HCT116 (cell line): ENCODE results near the gene MST1R. TPM values are rescaled to one million over a fixed set of nuclear protein-coding genes. Genes with fewer than 3 reads are reported as not detected.
"Not testable (repeated sequence)": the region's sequence is repeated elsewhere in the genome, so short reads cannot be mapped to it uniquely, and the experiment has no call there.

Experiments
- ATAC-seq: fragments of 200-7000 bp; cut with Tn5 transposase; 2 replicates; pipeline ENCODE4 v1.9.1; 2020; ENCODE audit warnings: mild to moderate bottlenecking, moderate library complexity
- BruUV-seq: library from RNA; stranded (reverse); fragments of 400-500 nt; replicated peaks from 2 replicates; lab custom pipeline; 2021; lab: Mats Ljungman, UMichigan
- CTCF ChIA-PET: fragments of 300-600 bp; sonication (Branson Sonifier 250); formaldehyde crosslinking; loops from one replicate; lab custom pipeline; 2021; ENCODE audit warnings: antibody characterized with exemption; lab: Charles Lee
- POLR2A ChIA-PET: fragments of 300-600, 350-600 bp; sonication (Branson Sonifier 250); formaldehyde crosslinking; loops from one replicate; lab custom pipeline; 2021; ENCODE audit warnings: antibody characterized with exemption; lab: Charles Lee
- RAD21 ChIA-PET, 2 experiments: fragments of 300-600 bp; sonication (Branson Sonifier 250); formaldehyde crosslinking; loops; one replicate each; lab custom pipeline; 2023; ENCODE audit warnings: low total read pairs in 2 of 2; ENCODE audit not compliant: uncharacterized antibody in 2 of 2, unreplicated experiment in 2 of 2, low non-redundant PET in 1 of 2; lab: Charles Lee
- DNase-seq: peaks from one replicate; pipeline ENCODE4 v3.0.0-alpha.2; 2010; ENCODE audit warnings: low read depth, low spot score
- H2AFZ ChIP-seq: fragments of 200-600 bp; shearing (Covaris generic), sonication (generic); 2 replicates; pipeline ENCODE4 v1.6.1; 2017; ENCODE audit warnings: low read depth, mixed run types, mixed read lengths, antibody characterized with exemption, low read length; ENCODE audit not compliant: poor library complexity, severe bottlenecking
- H3K27ac ChIP-seq: 2 replicates; pipeline ENCODE4 v1.5.1; 2012; ENCODE audit warnings: low read depth, low read length
- H3K27me3 ChIP-seq: fragments of 200-600 bp; sonication (generic); 2 replicates; pipeline ENCODE4 v1.6.1; 2016; ENCODE audit warnings: mixed run types, low read length, mixed read lengths; ENCODE audit not compliant: insufficient read depth
- H3K36me3 ChIP-seq, 2 experiments: fragments of 200-500 bp in 1 of 2; fragments of 200-600 bp in 1 of 2; sonication (Bioruptor generic) in 1 of 2; sonication (generic) in 1 of 2; 2 replicates each; pipeline versions ENCODE4 v1.5.1 to v1.6.1; 2014 to 2016; ENCODE audit warnings: low read length in 2 of 2, inconsistent platforms in 1 of 2, mixed read lengths in 1 of 2, mixed run types in 1 of 2; ENCODE audit not compliant: insufficient read depth in 2 of 2, control insufficient read depth in 1 of 2
- H3K4me1 ChIP-seq, 2 experiments: fragments of 200-600 bp in 1 of 2; sonication (generic) in 1 of 2; 2 replicates each; pipeline versions ENCODE4 v1.5.1 to v1.6.1; 2012 to 2017; ENCODE audit warnings: low read length in 2 of 2, inconsistent platforms in 1 of 2, mild to moderate bottlenecking in 1 of 2, mixed read lengths in 1 of 2, mixed run types in 1 of 2, moderate library complexity in 1 of 2; ENCODE audit not compliant: insufficient read depth in 2 of 2, control insufficient read depth in 1 of 2
- H3K4me2 ChIP-seq: fragments of 200-600 bp; sonication (generic); 2 replicates; pipeline ENCODE4 v1.6.1; 2017; ENCODE audit warnings: mixed run types, low read length, mixed read lengths
- H3K4me3 ChIP-seq, 2 experiments: fragments of 200-600 bp in 1 of 2; sonication (generic) in 1 of 2; replicated peaks in 1 of 2; 2 replicates each; pipeline ENCODE4 v1.5.1; 2011 to 2016; ENCODE audit warnings: low read length in 2 of 2, control low read depth in 1 of 2, low read depth in 1 of 2, mild to moderate bottlenecking in 1 of 2, mixed read lengths in 1 of 2, mixed run types in 1 of 2
- H3K79me2 ChIP-seq: fragments of 200-600 bp; sonication (generic); 2 replicates; pipeline ENCODE4 v1.6.1; 2017; ENCODE audit warnings: mild to moderate bottlenecking, mixed run types, low read length, moderate library complexity, mixed read lengths; ENCODE audit not compliant: insufficient read depth
- H3K9ac ChIP-seq: fragments of 200-600 bp; sonication (generic); 2 replicates; pipeline ENCODE4 v1.6.1; 2016; ENCODE audit warnings: low read length, mixed read lengths
- H3K9me2 ChIP-seq: fragments of 200-600 bp; sonication (generic), shearing (Covaris generic); 2 replicates; pipeline ENCODE4 v1.6.1; 2017; ENCODE audit warnings: mixed run types, mild to moderate bottlenecking, moderate library complexity; ENCODE audit not compliant: insufficient read depth
- H3K9me3 ChIP-seq, 2 experiments: fragments of 200-500 bp in 1 of 2; fragments of 200-600 bp in 1 of 2; sonication (Bioruptor generic) in 1 of 2; sonication (generic) in 1 of 2; 2 replicates each; pipeline ENCODE4 v1.6.1; 2014 to 2017; ENCODE audit warnings: low read length in 2 of 2, mixed read lengths in 2 of 2, inconsistent platforms in 1 of 2, low read depth in 1 of 2, mild to moderate bottlenecking in 1 of 2, mixed run types in 1 of 2, moderate library complexity in 1 of 2; ENCODE audit not compliant: control insufficient read depth in 1 of 2, insufficient read depth in 1 of 2
- H4K20me1 ChIP-seq: fragments of 200-600 bp; sonication (generic), shearing (Covaris generic); 2 replicates; pipeline ENCODE4 v1.6.1; 2017; ENCODE audit warnings: mixed run types, mild to moderate bottlenecking, moderate library complexity; ENCODE audit not compliant: insufficient read depth
- EGR1 ChIP-seq: IDR thresholded peaks from 2 replicates; pipeline ENCODE4 v1.6.1; 2012; ENCODE audit warnings: low read depth
- REST ChIP-seq: IDR thresholded peaks from 2 replicates; pipeline ENCODE4 v1.6.1; 2012; ENCODE audit warnings: low read depth
- intact Hi-C: fragments of 100-400 bp; cut with micrococcal nuclease; formaldehyde crosslinking; loops from 2 replicates; pipeline ENCODE4 v1.10.0; 2022
- total RNA-seq: library from RNA; stranded (reverse); gene quantifications from one replicate; pipeline ENCODE4 v1.2.1, GENCODE V29; 2021; ENCODE audit not compliant: unreplicated experiment

Gene MST1R
- total RNA-seq, 1 experiment from 2014 or later: 113 TPM

GRCh38 chr3:49906073-49906743, 2.5 kb upstream of the MST1R start (continued):
- TF ChIP-seq REST (no peak), EGR1 (no peak)
- TF ChIP-seq, all 23 proteins: peak for 3

GRCh38 chr3:49904448-49904847, 775 bp upstream of the MST1R start:
- Histone ChIP-seq H3K9ac (peak overlapping the region; percentile 96), H3K79me2 (peaks cover 55% of the 10 kb centered on the region), H3K27ac (peak overlapping the region; percentile 89), H3K4me3 (peak overlapping the region; percentile 75 to 79), H3K4me1 (peaks cover 53 to 69% of the 10 kb centered on the region in 2 experiments), H3K4me2 (peak overlapping the region; percentile 97)
- ChIA-PET POLR2A (interaction anchor here (1.4 to 3.2 kb wide), 2 partner anchors 25 to 101 kb away, joined by 3 to 12 read pairs; partner anchors contain the start of genes INKA1 and MON1A), CTCF (interaction anchor here (1.3 to 2.7 kb wide), 3 partner anchors 25 to 101 kb away, joined by 4 to 10 read pairs (median 9); partner anchors contain the start of genes INKA1 and MON1A)
- H3K9me2 ChIP-seq, H2AFZ ChIP-seq, H3K36me3 ChIP-seq, DNase-seq, RAD21 ChIA-PET, H3K9me3 ChIP-seq, ATAC-seq, H3K27me3 ChIP-seq, BruUV-seq, H4K20me1 ChIP-seq, intact Hi-C loops: not testable (repeated sequence)
